Loucy (cell line): ENCODE results near the gene GAB2.

Experiments
- EZH2phosphoT487 ChIP-seq: fragments of 200-600 bp; IDR thresholded peaks from 2 replicates; pipeline ENCODE4 v1.6.1; 2018; ENCODE audit warnings: antibody characterized with exemption, mild to moderate bottlenecking, moderate library complexity, borderline replicate concordance
- TF ChIP-seq, protein P1 (sequence below): fragments of 200-600 bp; sonication (generic); conservative IDR thresholded peaks from 2 replicates; pipeline ENCODE4 v1.5.1; 2014; ENCODE audit warnings: mild to moderate bottlenecking, antibody characterized with exemption, low read length

DNA sequence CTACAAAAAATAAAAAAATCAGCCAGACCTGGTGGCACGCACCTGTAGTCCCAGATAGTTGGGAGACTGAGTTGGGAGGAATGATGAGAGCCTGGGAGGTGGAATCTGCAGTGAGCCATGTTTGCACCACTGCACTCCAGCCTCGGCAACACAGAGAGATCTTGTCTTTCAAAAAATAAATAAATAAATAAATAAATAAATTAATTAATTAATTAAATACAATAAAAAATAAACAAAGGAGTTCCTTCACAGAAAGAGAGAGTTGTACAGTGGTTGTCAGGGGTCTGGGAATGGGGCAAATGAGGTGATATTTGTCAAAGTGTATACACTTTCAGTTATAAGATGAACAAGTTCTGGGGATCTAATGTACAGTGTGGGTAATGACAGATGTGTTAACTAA lies 49.8 kb upstream of the GAB2 start:
- TF ChIP-seq, protein P1, sequence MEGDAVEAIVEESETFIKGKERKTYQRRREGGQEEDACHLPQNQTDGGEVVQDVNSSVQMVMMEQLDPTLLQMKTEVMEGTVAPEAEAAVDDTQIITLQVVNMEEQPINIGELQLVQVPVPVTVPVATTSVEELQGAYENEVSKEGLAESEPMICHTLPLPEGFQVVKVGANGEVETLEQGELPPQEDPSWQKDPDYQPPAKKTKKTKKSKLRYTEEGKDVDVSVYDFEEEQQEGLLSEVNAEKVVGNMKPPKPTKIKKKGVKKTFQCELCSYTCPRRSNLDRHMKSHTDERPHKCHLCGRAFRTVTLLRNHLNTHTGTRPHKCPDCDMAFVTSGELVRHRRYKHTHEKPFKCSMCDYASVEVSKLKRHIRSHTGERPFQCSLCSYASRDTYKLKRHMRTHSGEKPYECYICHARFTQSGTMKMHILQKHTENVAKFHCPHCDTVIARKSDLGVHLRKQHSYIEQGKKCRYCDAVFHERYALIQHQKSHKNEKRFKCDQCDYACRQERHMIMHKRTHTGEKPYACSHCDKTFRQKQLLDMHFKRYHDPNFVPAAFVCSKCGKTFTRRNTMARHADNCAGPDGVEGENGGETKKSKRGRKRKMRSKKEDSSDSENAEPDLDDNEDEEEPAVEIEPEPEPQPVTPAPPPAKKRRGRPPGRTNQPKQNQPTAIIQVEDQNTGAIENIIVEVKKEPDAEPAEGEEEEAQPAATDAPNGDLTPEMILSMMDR = no peak
- TF ChIP-seq EZH2phosphoT487 = no peak
